ENCODE measurements around the gene FBXO17.

GRCh38 chr19:39003188-39003587, 27.6 kb upstream of the FBXO17 start:
- no peak for TF ChIP-seq CTCF (IDR thresholded peaks at IDR 0.05)
- TF ChIP-seq MAX (CRISPR knock-in tag; IDR thresholded peaks at IDR 0.05), result no peak
- no peak for TF ChIP-seq CREB1 (CRISPR knock-in tag; IDR thresholded peaks at IDR 0.05)
- no peak for TF ChIP-seq NR1H2 (CRISPR knock-in tag; IDR thresholded peaks at IDR 0.05)
- no peak for TF ChIP-seq ELF4 (CRISPR knock-in tag; IDR thresholded peaks at IDR 0.05; ENCODE audit: low read depth)
- TF ChIP-seq ZNF121 (CRISPR knock-in tag; IDR thresholded peaks at IDR 0.05), result 0 out of 2 replicates have a peak, but pooled peaks have one; percentile 10

All from WTC11 (cell line).